GM12878 (cell line): ENCODE results near the gene C2. TPM values are rescaled to one million over a fixed set of nuclear protein-coding genes. Genes with fewer than 3 reads are reported as not detected.

Experiments
- ATF3 ChIP-seq: IDR thresholded peaks from 2 replicates; pipeline ENCODE4 v1.6.1; 2011; ENCODE audit warnings: low read depth, mild to moderate bottlenecking, low read length, moderate library complexity, borderline replicate concordance; ENCODE audit errors: extremely low read depth
- BHLHE40 ChIP-seq, 2 experiments: fragments of 450-650 bp in 1 of 2; IDR thresholded peaks; 2 replicates each; pipeline ENCODE4 v1.6.1; 2011 to 2017; ENCODE audit warnings: low read depth in 2 of 2, borderline replicate concordance in 1 of 2, improper control_type of control experiment in 1 of 2, low read length in 1 of 2, mild to moderate bottlenecking in 1 of 2
- BMI1 ChIP-seq: fragments of 450-650 bp; IDR thresholded peaks from 2 replicates; pipeline ENCODE4 v1.6.1; 2016; ENCODE audit warnings: mild to moderate bottlenecking, moderate library complexity, borderline replicate concordance
- DPF2 ChIP-seq: fragments of 450-650 bp; IDR thresholded peaks from 2 replicates; pipeline ENCODE4 v1.6.1; 2017; ENCODE audit warnings: mild to moderate bottlenecking
- EGR1 ChIP-seq, 2 experiments: IDR thresholded peaks; 1 replicate in 1 of 2; 2 replicates in 1 of 2; pipeline ENCODE4 v1.6.1; 2011 to 2012; ENCODE audit warnings: low read depth in 2 of 2, low read length in 2 of 2, borderline replicate concordance in 1 of 2, mild to moderate bottlenecking in 1 of 2, moderate library complexity in 1 of 2
- IRF3 ChIP-seq: fragments of 450-650 bp; IDR thresholded peaks from 2 replicates; pipeline ENCODE4 v1.6.1; 2014; ENCODE audit warnings: mild to moderate bottlenecking
- IRF4 ChIP-seq: IDR thresholded peaks from 2 replicates; pipeline ENCODE4 v1.6.1; 2011; ENCODE audit warnings: low read depth, low read length
- MAX ChIP-seq: IDR thresholded peaks from 2 replicates; pipeline ENCODE4 v1.6.1; 2012; ENCODE audit warnings: low read depth, low read length, improper control_type of control experiment
- MEF2B ChIP-seq: fragments of 450-650 bp; IDR thresholded peaks from 2 replicates; pipeline ENCODE4 v1.6.1; 2018; ENCODE audit warnings: mild to moderate bottlenecking, moderate library complexity; ENCODE audit not compliant: partially characterized antibody, poor library complexity, severe bottlenecking
- NFYA ChIP-seq: IDR thresholded peaks from 2 replicates; pipeline ENCODE4 v1.6.1; 2011; ENCODE audit warnings: low read depth, mild to moderate bottlenecking, low read length, improper control_type of control experiment, borderline replicate concordance
- RCOR1 ChIP-seq: conservative IDR thresholded peaks from 2 replicates; pipeline ENCODE4 v1.6.1; 2012; ENCODE audit warnings: low read depth, low read length, improper control_type of control experiment
- RUNX3 ChIP-seq: IDR thresholded peaks from 2 replicates; pipeline ENCODE4 v1.6.1; 2012; ENCODE audit warnings: low read length, inconsistent platforms
- SIN3A ChIP-seq: IDR thresholded peaks from 2 replicates; pipeline ENCODE4 v1.6.1; 2012; ENCODE audit warnings: low read depth, low read length, improper control_type of control experiment
- ZNF687 ChIP-seq: fragments of 450-650 bp; IDR thresholded peaks from 2 replicates; pipeline ENCODE4 v1.6.1; 2017; ENCODE audit warnings: mild to moderate bottlenecking, moderate library complexity
- polyA plus RNA-seq, 11 experiments: library from polyadenylated mRNA; depleted of rRNA in 4 of 11; unstranded in 6 of 11; stranded (reverse) in 5 of 11; fragments of >200 nt; fragmentation: Nextera tagmentation in 4 of 11; fragmentation: Illumina TruSeq in 1 of 11; extraction: Ambion mirVana in 4 of 11; extraction: Trizol in 1 of 11; gene quantifications; 1 replicate in 1 of 11; 2 replicates in 10 of 11; pipeline versions ENCODE4 v1.2.1 to v1.2.3, GENCODE V29; 2011 to 2016; ENCODE audit warnings: inconsistent platforms in 2 of 11, missing spikeins in 2 of 11, low read depth in 1 of 11
- total RNA-seq, 4 experiments: library from RNA; depleted of rRNA in 3 of 4; stranded (reverse); fragments of >200 nt in 3 of 4; fragmentation: Illumina TruSeq in 1 of 4; extraction: Trizol in 1 of 4; gene quantifications; 2 replicates each; pipeline versions ENCODE4 v1.2.1 to v1.2.3, GENCODE V29; 2013 to 2021

C2 gene
- total and polyA plus RNA-seq, 10 of the 15 experiments (the other 5 are each of a cell fraction or from before 2014, with no cell fraction given), result 0.06 to 0.97 (median 0.21) TPM; not detected in 5

- TF ChIP-seq IRF4, result peak; percentile 80; the same call in 1 of the 2 replicates
- 0 out of 2 replicates have a peak, but pooled peaks have one; percentile 39 for TF ChIP-seq ATF3
- peak in 1 of 2 experiments; percentile 89; a peak in 1 of 3 replicates for TF ChIP-seq EGR1 (IDR thresholded peaks at IDR 0.05; ENCODE audit: borderline replicate concordance in 1 of 2, low read depth in 2 of 2, low read length in 2 of 2)
- TF ChIP-seq BMI1, result no peak
- TF ChIP-seq BHLHE40 (IDR thresholded peaks at IDR 0.05; ENCODE audit: borderline replicate concordance in 1 of 2, low read depth in 2 of 2, low read length in 1 of 2), result no peak
- TF ChIP-seq NFYA, result no peak
- no peak; the same call in 1 of the 2 replicates for TF ChIP-seq RUNX3
- no peak for TF ChIP-seq IRF3
- no peak for TF ChIP-seq RCOR1
- TF ChIP-seq MAX, result no peak
- no peak for TF ChIP-seq DPF2
- no peak for TF ChIP-seq SIN3A
- TF ChIP-seq MEF2B, result no peak
- TF ChIP-seq ZNF687, result no peak
Observed at GRCh38 chr6:31971279-31971992, 43.9 kb downstream of the C2 start (continued).
